Endothelial cell of umbilical vein (primary cell): ENCODE results near the gene CLDN7. TPM values are rescaled to one million over a fixed set of nuclear protein-coding genes. Genes with fewer than 3 reads are reported as not detected.

Experiments used
- BruUV-seq: library from RNA; stranded (reverse); fragments of 400-500 nt; replicated peaks from 2 replicates; lab custom pipeline; 2021; lab: Mats Ljungman, UMichigan
- CTCF ChIA-PET: fragments of 300-600, 350-600 bp; sonication (Branson Sonifier 250); formaldehyde crosslinking; loops from one replicate; lab custom pipeline; 2021; ENCODE audit warnings: antibody characterized with exemption, inconsistent platforms; lab: Charles Lee
- POLR2A ChIA-PET: fragments of 300-600, 350-600 bp; sonication (Branson Sonifier 250); formaldehyde crosslinking; loops from one replicate; lab custom pipeline; 2021; ENCODE audit warnings: antibody characterized with exemption, inconsistent platforms; lab: Charles Lee
- DNase-seq: peaks from one replicate; pipeline ENCODE4 v3.0.0-alpha.2; 2011; ENCODE audit warnings: low read depth, low spot score
- FAIRE-seq: peaks from 2 replicates; lab custom pipeline; 2011; peaks lifted over from hg19 to GRCh38; lab: Jason Lieb, UNC
- H2AFZ ChIP-seq: 2 replicates; pipeline ENCODE4 v1.6.0; 2012; ENCODE audit warnings: low read depth, low read length, control low read depth, inconsistent platforms
- H3K27ac ChIP-seq: 2 replicates; pipeline ENCODE4 v1.5.1; 2011; ENCODE audit warnings: low read depth, mild to moderate bottlenecking, control low read depth, low read length, moderate library complexity; ENCODE audit not compliant: insufficient read depth
- H3K27me3 ChIP-seq, 2 experiments: 2 replicates each; pipeline versions ENCODE4 v1.6.0 to v1.6.1; 2011; ENCODE audit warnings: low read length in 2 of 2, mixed read lengths in 1 of 2; ENCODE audit not compliant: control insufficient read depth in 2 of 2, insufficient read depth in 2 of 2
- H3K36me3 ChIP-seq, 2 experiments: 2 replicates in 1 of 2; 3 replicates in 1 of 2; pipeline ENCODE4 v1.5.1; 2011; ENCODE audit warnings: low read length in 2 of 2, mild to moderate bottlenecking in 1 of 2, moderate library complexity in 1 of 2; ENCODE audit not compliant: control insufficient read depth in 2 of 2, insufficient read depth in 2 of 2; ENCODE audit errors: extremely low read depth in 1 of 2
- H3K4me1 ChIP-seq: 3 replicates; pipeline ENCODE4 v1.5.1; 2011; ENCODE audit warnings: mild to moderate bottlenecking, low read length; ENCODE audit not compliant: control insufficient read depth, insufficient read depth; ENCODE audit errors: extremely low read depth
- H3K4me2 ChIP-seq: 2 replicates; pipeline ENCODE4 v1.6.1; 2011; ENCODE audit warnings: low read length, control low read depth, mixed read lengths; ENCODE audit not compliant: insufficient read depth
- H3K4me3 ChIP-seq, 3 experiments: fragments of 200-600 bp in 1 of 3; sonication (generic), shearing (Covaris generic) in 1 of 3; replicated peaks in 1 of 3; 2 replicates each; pipeline ENCODE4 v1.5.1; 2011 to 2016; ENCODE audit warnings: control low read depth in 3 of 3, low read length in 3 of 3, mild to moderate bottlenecking in 2 of 3, inconsistent platforms in 1 of 3, low read depth in 1 of 3, moderate library complexity in 1 of 3; ENCODE audit not compliant: insufficient read depth in 1 of 3
- H3K79me2 ChIP-seq: 2 replicates; pipeline ENCODE4 v1.6.0; 2012; ENCODE audit warnings: low read length, inconsistent platforms; ENCODE audit not compliant: control insufficient read depth, insufficient read depth
- H3K9ac ChIP-seq: replicated peaks from 2 replicates; pipeline ENCODE3; 2011; ENCODE audit warnings: low read length, control low read depth; ENCODE audit not compliant: insufficient read depth; ENCODE audit errors: extremely low read depth
- H3K9me1 ChIP-seq: replicated peaks from 3 replicates; pipeline ENCODE4 v1.6.0; 2011; ENCODE audit warnings: mild to moderate bottlenecking, low read length; ENCODE audit not compliant: control insufficient read depth, insufficient read depth; ENCODE audit errors: extremely low read depth
- H3K9me3 ChIP-seq: replicated peaks from 2 replicates; pipeline ENCODE4 v1.5.1; 2012; ENCODE audit warnings: low read length, inconsistent platforms; ENCODE audit not compliant: control insufficient read depth, insufficient read depth
- H4K20me1 ChIP-seq: replicated peaks from 2 replicates; pipeline ENCODE3; 2011; ENCODE audit warnings: mild to moderate bottlenecking, low read length; ENCODE audit not compliant: control insufficient read depth, insufficient read depth; ENCODE audit errors: extremely low read depth
- EZH2 ChIP-seq: IDR thresholded peaks from 2 replicates; pipeline ENCODE4 v1.6.1; 2012; ENCODE audit warnings: borderline replicate concordance, low read depth, mild to moderate bottlenecking, moderate library complexity, low read length, inconsistent platforms; ENCODE audit not compliant: severe bottlenecking
- FOS ChIP-seq: IDR thresholded peaks from 2 replicates; pipeline ENCODE4 v1.6.1; 2011; ENCODE audit warnings: mild to moderate bottlenecking, low read length, moderate library complexity, borderline replicate concordance; ENCODE audit not compliant: insufficient read depth
- GATA2 ChIP-seq: IDR thresholded peaks from 2 replicates; pipeline ENCODE4 v1.7.0; 2011; ENCODE audit warnings: low read depth, mild to moderate bottlenecking, moderate library complexity, mixed read lengths, low read length; ENCODE audit not compliant: insufficient read length, insufficient read depth
- MYC ChIP-seq: IDR thresholded peaks from one replicate; pipeline ENCODE4 v1.6.1; 2011; ENCODE audit warnings: mild to moderate bottlenecking, low read depth, low read length
- POLR2A ChIP-seq: IDR thresholded peaks from 2 replicates; pipeline ENCODE4 v1.6.1; 2012; ENCODE audit warnings: low read depth, mild to moderate bottlenecking, control low read depth, low read length
- POLR2AphosphoS5 ChIP-seq: IDR thresholded peaks from 2 replicates; pipeline ENCODE4 v1.6.1; 2012; ENCODE audit warnings: low read depth, mild to moderate bottlenecking, control low read depth, low read length, moderate library complexity; ENCODE audit not compliant: insufficient read depth
- dilution Hi-C: fragments of 300-500 bp; cut with MboI; formaldehyde crosslinking; loops from one replicate; pipeline ENCODE4 v1.15.0; 2019; ENCODE audit warnings: low sequenced_read_pairs; ENCODE audit not compliant: extremely low pct_ligation_motif_present
- intact Hi-C: fragments of 100-400 bp; cut with micrococcal nuclease; formaldehyde crosslinking; loops from one replicate; pipeline ENCODE4 v1.10.0; 2022
- polyA plus RNA-seq, 4 experiments: library from polyadenylated mRNA; depleted of rRNA in 3 of 4; stranded (reverse) in 3 of 4; unstranded in 1 of 4; fragments of >200 nt; gene quantifications; 2 replicates each; pipeline versions ENCODE4 v1.2.1 to v1.2.3, GENCODE V29; 2011 to 2012; ENCODE audit warnings: missing spikeins in 1 of 4
- total RNA-seq: library from RNA; stranded (reverse); gene quantifications from 2 replicates; pipeline ENCODE4 v1.2.3, GENCODE V29; 2021
- TF ChIP-seq, protein P1 (sequence below): IDR thresholded peaks from 2 replicates; pipeline ENCODE4 v1.6.1; 2011; ENCODE audit not compliant: insufficient read depth, insufficient read length
- TF ChIP-seq, protein P2 (sequence below), 2 donors: IDR thresholded peaks; 1 replicate in 1 of 2; 2 replicates in 1 of 2; pipeline ENCODE4 v1.5.1; 2011; ENCODE audit warnings: low read length in 2 of 2, mild to moderate bottlenecking in 2 of 2, moderate library complexity in 2 of 2, control low read depth in 1 of 2, inconsistent platforms in 1 of 2, low read depth in 1 of 2; ENCODE audit not compliant: insufficient read depth in 1 of 2; ENCODE audit errors: extremely low read depth in 1 of 2

The CLDN7 gene
- total and polyA plus RNA-seq, 2 donors (not counting 3 experiments of a cell fraction or from before 2014, with no cell fraction given): 25.4 to 25.7 TPM

DNA sequence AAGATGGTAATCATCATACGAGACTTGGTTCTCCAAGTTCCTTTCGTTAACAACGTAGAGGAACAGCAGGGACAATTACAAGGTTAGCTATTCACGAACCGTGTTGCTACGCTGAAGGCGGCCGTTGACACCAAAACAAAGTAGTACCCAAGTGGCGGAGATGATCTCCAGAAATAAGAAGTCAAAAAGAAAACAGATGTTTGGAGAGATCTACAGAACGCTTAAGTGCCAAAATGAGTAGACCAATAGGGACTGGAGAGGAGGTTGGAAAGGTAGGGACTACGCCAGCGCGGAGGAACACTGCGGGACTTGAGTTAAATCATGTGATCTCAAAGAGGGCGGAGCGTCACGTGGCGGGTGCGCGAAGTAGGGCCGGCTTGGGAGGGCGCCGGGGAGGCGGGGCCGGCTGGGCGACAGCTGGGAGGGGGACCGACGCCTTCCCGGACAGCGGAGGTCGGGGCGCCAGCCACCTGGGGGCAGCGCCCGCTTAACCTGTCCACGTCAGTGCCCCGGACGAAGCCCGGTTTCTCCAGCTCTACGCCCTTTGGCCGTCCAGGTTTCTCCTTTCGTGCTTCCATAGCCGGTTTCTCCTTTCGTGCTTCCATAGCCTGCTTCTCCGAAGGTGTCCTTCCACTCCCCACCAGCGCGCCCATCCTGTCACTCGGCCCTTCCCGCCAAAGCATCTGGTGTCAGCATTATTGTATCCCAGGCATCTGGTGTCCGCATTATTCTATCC, 19.4 kb downstream of the CLDN7 start:
- no TSS peak for BruUV-seq

More for the DNA sequence above, 19.4 kb downstream of the CLDN7 start:
- Histone ChIP-seq H3K9ac (peak overlapping the region; percentile 92), H2AFZ (peak overlapping the region; percentile 96), H3K27me3 (no peaks in the 10 kb centered on the region), H4K20me1 (no peaks in the 10 kb centered on the region), H3K9me1 (no peaks in the 10 kb centered on the region), H3K4me1 (peaks cover 23% of the 10 kb centered on the region), H3K4me2 (peak overlapping the region; percentile 97), H3K4me3 (peak overlapping the region; percentile 19 to 91 (median 65)), H3K27ac (peak overlapping the region; percentile 95), H3K36me3 (peaks cover 6 to 21% of the 10 kb centered on the region in 2 experiments), H3K9me3 (no peaks in the 10 kb centered on the region), H3K79me2 (peaks cover 47% of the 10 kb centered on the region)
- dilution Hi-C loops: no loop called here
- CTCF ChIA-PET: interaction anchor here (1.0 to 3.4 kb wide), 4 partner anchors 9 to 197 kb away, joined by 3 to 24 read pairs (median 12); partner anchors contain the start of genes ACADVL, CTDNEP1, DLG4 and ELP5
- POLR2A ChIA-PET: no interaction called here
- intact Hi-C loops: loop anchor here (1.0 to 2.0 kb wide), 2 partner anchors 38 to 53 kb away; partner anchors contain the start of gene SLC2A4
- FAIRE-seq (peak; percentile 76), DNase-seq (peak; percentile 96)
- no peak for TF ChIP-seq EZH2
- TF ChIP-seq, protein P1, sequence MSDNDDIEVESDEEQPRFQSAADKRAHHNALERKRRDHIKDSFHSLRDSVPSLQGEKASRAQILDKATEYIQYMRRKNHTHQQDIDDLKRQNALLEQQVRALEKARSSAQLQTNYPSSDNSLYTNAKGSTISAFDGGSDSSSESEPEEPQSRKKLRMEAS: peak; percentile 94
- TF ChIP-seq FOS: no peak
- TF ChIP-seq POLR2A: peak; percentile 89
- TF ChIP-seq MYC: peak; percentile 71
- no peak for TF ChIP-seq GATA2
- peak; percentile 93 for TF ChIP-seq POLR2AphosphoS5
- TF ChIP-seq, protein P2, sequence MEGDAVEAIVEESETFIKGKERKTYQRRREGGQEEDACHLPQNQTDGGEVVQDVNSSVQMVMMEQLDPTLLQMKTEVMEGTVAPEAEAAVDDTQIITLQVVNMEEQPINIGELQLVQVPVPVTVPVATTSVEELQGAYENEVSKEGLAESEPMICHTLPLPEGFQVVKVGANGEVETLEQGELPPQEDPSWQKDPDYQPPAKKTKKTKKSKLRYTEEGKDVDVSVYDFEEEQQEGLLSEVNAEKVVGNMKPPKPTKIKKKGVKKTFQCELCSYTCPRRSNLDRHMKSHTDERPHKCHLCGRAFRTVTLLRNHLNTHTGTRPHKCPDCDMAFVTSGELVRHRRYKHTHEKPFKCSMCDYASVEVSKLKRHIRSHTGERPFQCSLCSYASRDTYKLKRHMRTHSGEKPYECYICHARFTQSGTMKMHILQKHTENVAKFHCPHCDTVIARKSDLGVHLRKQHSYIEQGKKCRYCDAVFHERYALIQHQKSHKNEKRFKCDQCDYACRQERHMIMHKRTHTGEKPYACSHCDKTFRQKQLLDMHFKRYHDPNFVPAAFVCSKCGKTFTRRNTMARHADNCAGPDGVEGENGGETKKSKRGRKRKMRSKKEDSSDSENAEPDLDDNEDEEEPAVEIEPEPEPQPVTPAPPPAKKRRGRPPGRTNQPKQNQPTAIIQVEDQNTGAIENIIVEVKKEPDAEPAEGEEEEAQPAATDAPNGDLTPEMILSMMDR (IDR thresholded peaks at IDR 0.05; ENCODE audit: extremely low read depth in 1 of 2, insufficient read depth in 1 of 2, low read depth in 1 of 2, low read length in 2 of 2): no peak
